Endothelial cell (in vitro differentiated cells): ENCODE results near the gene TREML4. TPM values are rescaled to one million over a fixed set of nuclear protein-coding genes. Genes with fewer than 3 reads are reported as not detected.

Experiments used
- DNase-seq: peaks from one replicate; pipeline ENCODE4 v3.0.0; 2021; ENCODE audit warnings: low spot score
- H3K27ac Mint-ChIP-seq: one replicate; pipeline ENCODE4 v1.8.0; 2021; ENCODE audit warnings: mixed read lengths, inconsistent platforms; ENCODE audit not compliant: unreplicated experiment
- H3K27me3 Mint-ChIP-seq: one replicate; pipeline ENCODE4 v1.8.0; 2021; ENCODE audit warnings: mild to moderate bottlenecking, moderate library complexity, mixed read lengths, inconsistent platforms; ENCODE audit not compliant: unreplicated experiment
- H3K36me3 Mint-ChIP-seq: one replicate; pipeline ENCODE4 v1.8.0; 2021; ENCODE audit warnings: mild to moderate bottlenecking, low read depth, mixed read lengths, inconsistent platforms; ENCODE audit not compliant: unreplicated experiment
- H3K4me1 Mint-ChIP-seq: one replicate; pipeline ENCODE4 v1.8.0; 2021; ENCODE audit warnings: mild to moderate bottlenecking, mixed read lengths, inconsistent platforms; ENCODE audit not compliant: unreplicated experiment
- H3K4me3 Mint-ChIP-seq: one replicate; pipeline ENCODE4 v1.8.0; 2021; ENCODE audit warnings: mild to moderate bottlenecking, mixed read lengths, inconsistent platforms; ENCODE audit not compliant: unreplicated experiment
- H3K9me3 Mint-ChIP-seq: one replicate; pipeline ENCODE4 v1.8.0; 2021; ENCODE audit warnings: mixed read lengths, inconsistent platforms; ENCODE audit not compliant: unreplicated experiment
- CTCF ChIP-seq: fragments of 200-600 bp; sonication (generic); IDR thresholded peaks from one replicate; pipeline ENCODE4 v1.5.0; 2021; ENCODE audit warnings: antibody characterized with exemption; ENCODE audit not compliant: unreplicated experiment
- total RNA-seq: library from RNA; stranded (reverse); fragmentation: NEBNext Ultra II Directional; extraction: Animal tissue kit (Norgen Biotek cat#: 25700); gene quantifications from one replicate; pipeline ENCODE4 v1.2.1, GENCODE V29; 2021; ENCODE audit not compliant: unreplicated experiment

Gene TREML4
- total RNA-seq, 1 donor from 2014 or later, result 0.15 TPM

GRCh38 chr6:41272591-41273240 is 44.6 kb downstream of the TREML4 start:
- Mint-ChIP-seq H3K4me1 (peaks cover 6% of the 10 kb centered on the region), H3K9me3 (no peaks in the 10 kb centered on the region), H3K36me3 (no peaks in the 10 kb centered on the region), H3K27ac (no peak overlapping the region), H3K27me3 (no peaks in the 10 kb centered on the region), H3K4me3 (no peak overlapping the region)
- no peak for TF ChIP-seq CTCF
- no peak for DNase-seq

GRCh38 chr6:41273714-41274113 is 45.6 kb downstream of the TREML4 start:
- TF ChIP-seq CTCF, result no peak
- Mint-ChIP-seq H3K27ac (no peak overlapping the region), H3K27me3 (peaks cover 3% of the 10 kb centered on the region), H3K4me1 (peaks cover 6% of the 10 kb centered on the region), H3K9me3 (no peaks in the 10 kb centered on the region), H3K36me3 (no peaks in the 10 kb centered on the region), H3K4me3 (no peak overlapping the region)
- DNase-seq, result no peak

GRCh38 chr6:41274256-41274655 is 46.1 kb downstream of the TREML4 start:
- TF ChIP-seq CTCF, result no peak
- Mint-ChIP-seq H3K4me3 (no peak overlapping the region), H3K4me1 (peaks cover 6% of the 10 kb centered on the region), H3K27me3 (peaks cover 3% of the 10 kb centered on the region), H3K9me3 (no peaks in the 10 kb centered on the region), H3K36me3 (no peaks in the 10 kb centered on the region), H3K27ac (no peak overlapping the region)
- DNase-seq, result no peak

GRCh38 chr6:41275489-41275888 is 47.3 kb downstream of the TREML4 start:
- Mint-ChIP-seq H3K27ac (no peak overlapping the region), H3K9me3 (no peaks in the 10 kb centered on the region), H3K4me3 (no peak overlapping the region), H3K36me3 (no peaks in the 10 kb centered on the region), H3K4me1 (peaks cover 6% of the 10 kb centered on the region), H3K27me3 (peaks cover 3% of the 10 kb centered on the region)
- no peak for DNase-seq
- TF ChIP-seq CTCF, result no peak

- DNase-seq, result no peak
- TF ChIP-seq CTCF, result no peak
- no peaks in the 10 kb centered on the region for H3K36me3 Mint-ChIP-seq
- peaks cover 3% of the 10 kb centered on the region for H3K27me3 Mint-ChIP-seq
- H3K4me3 Mint-ChIP-seq, result no peak overlapping the region
- H3K27ac Mint-ChIP-seq, result no peak overlapping the region
- peaks cover 3% of the 10 kb centered on the region for H3K4me1 Mint-ChIP-seq
- H3K9me3 Mint-ChIP-seq, result no peaks in the 10 kb centered on the region
Observed at GRCh38 chr6:41277605-41278004, 49.5 kb downstream of the TREML4 start.
